Measurements from ENCODE around the gene DMC1.

DNA sequence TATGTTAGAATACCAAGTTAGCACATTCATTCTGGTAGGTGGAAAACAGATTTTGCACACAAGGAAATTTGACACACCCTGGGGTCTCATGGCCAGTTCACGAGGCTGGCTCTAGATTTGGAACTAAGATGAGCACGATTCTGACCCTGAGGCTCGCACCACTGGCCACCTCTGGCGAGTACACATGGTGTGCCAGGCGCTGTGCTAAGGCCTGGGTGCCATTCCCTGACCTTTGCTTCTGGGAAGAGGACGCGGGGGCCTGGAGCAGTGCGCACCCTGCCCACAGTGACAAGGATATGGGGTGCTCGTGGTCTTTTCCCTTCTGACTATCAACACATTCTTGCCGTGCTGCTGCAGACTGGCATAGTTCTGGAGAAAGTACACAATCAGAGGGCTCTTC, 29.5 kb upstream of the DMC1 start:
- TF ChIP-seq EZH2 (IDR thresholded peaks at IDR 0.05): no peak
- no peak for TF ChIP-seq POLR2AphosphoS5 (IDR thresholded peaks at IDR 0.05; ENCODE audit: borderline replicate concordance, low read depth, low read length)

Measured in SK-N-MC (cell line).